Measurements from ENCODE around the gene XRN1. TPM values are rescaled to one million over a fixed set of nuclear protein-coding genes. Genes with fewer than 3 reads are reported as not detected.

Gene XRN1, protein sequence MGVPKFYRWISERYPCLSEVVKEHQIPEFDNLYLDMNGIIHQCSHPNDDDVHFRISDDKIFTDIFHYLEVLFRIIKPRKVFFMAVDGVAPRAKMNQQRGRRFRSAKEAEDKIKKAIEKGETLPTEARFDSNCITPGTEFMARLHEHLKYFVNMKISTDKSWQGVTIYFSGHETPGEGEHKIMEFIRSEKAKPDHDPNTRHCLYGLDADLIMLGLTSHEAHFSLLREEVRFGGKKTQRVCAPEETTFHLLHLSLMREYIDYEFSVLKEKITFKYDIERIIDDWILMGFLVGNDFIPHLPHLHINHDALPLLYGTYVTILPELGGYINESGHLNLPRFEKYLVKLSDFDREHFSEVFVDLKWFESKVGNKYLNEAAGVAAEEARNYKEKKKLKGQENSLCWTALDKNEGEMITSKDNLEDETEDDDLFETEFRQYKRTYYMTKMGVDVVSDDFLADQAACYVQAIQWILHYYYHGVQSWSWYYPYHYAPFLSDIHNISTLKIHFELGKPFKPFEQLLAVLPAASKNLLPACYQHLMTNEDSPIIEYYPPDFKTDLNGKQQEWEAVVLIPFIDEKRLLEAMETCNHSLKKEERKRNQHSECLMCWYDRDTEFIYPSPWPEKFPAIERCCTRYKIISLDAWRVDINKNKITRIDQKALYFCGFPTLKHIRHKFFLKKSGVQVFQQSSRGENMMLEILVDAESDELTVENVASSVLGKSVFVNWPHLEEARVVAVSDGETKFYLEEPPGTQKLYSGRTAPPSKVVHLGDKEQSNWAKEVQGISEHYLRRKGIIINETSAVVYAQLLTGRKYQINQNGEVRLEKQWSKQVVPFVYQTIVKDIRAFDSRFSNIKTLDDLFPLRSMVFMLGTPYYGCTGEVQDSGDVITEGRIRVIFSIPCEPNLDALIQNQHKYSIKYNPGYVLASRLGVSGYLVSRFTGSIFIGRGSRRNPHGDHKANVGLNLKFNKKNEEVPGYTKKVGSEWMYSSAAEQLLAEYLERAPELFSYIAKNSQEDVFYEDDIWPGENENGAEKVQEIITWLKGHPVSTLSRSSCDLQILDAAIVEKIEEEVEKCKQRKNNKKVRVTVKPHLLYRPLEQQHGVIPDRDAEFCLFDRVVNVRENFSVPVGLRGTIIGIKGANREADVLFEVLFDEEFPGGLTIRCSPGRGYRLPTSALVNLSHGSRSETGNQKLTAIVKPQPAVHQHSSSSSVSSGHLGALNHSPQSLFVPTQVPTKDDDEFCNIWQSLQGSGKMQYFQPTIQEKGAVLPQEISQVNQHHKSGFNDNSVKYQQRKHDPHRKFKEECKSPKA (N-terminal part only)
- total RNA-seq: 10 to 100 TPM; 29.5 to 54.6 (median 38.2) TPM

DNA sequence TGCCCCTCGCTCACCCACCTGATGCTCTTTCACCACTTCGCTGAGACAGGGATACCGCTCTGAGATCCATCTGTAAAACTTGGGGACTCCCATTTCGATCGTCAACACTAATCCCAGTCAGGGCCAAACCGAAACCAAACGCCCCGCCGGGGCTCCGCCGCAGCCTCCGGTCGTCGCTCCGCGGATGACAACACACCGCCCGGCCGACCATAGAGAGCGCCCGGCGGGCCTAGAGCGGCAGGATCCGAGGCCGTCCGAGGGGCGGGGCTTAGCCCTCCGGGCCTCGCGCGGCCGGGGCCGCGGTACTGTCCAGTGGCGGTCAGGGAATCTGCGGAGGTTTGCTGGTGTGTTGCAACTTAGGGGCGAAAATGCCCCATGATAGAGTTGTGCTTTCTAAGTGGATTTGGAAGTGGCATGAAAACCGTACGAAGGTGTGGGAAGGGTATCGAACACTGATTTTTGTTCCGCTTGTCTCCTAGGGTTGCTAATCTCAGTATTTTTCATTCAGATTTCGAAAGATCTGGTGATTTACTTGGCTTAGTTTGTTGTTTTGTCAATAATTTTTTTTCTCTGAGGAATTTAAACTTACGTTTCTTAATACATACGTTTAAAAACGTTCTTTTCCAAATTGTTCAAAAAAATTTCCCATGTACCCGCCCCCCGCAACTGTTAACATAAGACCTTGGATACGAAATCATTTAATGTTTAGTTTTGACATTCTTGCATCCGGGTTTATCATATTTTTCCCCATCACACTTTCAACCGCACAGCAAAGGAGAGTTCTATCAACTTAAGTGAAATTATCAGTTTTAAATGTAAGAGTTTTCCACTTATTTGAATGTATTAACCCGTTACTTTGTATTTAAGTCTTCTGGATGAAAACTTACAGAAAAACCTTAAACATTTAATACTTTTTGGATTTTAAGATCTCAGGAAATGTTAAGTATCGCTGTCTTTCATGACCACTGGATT is at the start of gene XRN1:
XRN1 (minus strand) TSS at position 186 of the 972 bp plus-strand sequence; CDS start at position 93, 93 bp downstream.
- WGBS, 2 donors (ENCODE audit: low coverage in 1 of 2): 11 to 14% methylated on average over 16 to 17 of the region's 52 CpGs
- Histone ChIP-seq H3K27me3 (no peaks in the 10 kb centered on the region), H3K4me3 (peak within 1 kb of the TSS; percentile 72 to 77), H3K27ac (peak within 1 kb of the TSS; percentile 92 to 99 (median 96)), H3K36me3 (peaks cover 0 to 24% of the 10 kb centered on the region in 2 donors), H3K4me1 (peaks cover 4 to 44% (median 7%) of the 10 kb centered on the region in 3 donors), H3K9me3 (no peaks in the 10 kb centered on the region)
- TF ChIP-seq, protein P1, sequence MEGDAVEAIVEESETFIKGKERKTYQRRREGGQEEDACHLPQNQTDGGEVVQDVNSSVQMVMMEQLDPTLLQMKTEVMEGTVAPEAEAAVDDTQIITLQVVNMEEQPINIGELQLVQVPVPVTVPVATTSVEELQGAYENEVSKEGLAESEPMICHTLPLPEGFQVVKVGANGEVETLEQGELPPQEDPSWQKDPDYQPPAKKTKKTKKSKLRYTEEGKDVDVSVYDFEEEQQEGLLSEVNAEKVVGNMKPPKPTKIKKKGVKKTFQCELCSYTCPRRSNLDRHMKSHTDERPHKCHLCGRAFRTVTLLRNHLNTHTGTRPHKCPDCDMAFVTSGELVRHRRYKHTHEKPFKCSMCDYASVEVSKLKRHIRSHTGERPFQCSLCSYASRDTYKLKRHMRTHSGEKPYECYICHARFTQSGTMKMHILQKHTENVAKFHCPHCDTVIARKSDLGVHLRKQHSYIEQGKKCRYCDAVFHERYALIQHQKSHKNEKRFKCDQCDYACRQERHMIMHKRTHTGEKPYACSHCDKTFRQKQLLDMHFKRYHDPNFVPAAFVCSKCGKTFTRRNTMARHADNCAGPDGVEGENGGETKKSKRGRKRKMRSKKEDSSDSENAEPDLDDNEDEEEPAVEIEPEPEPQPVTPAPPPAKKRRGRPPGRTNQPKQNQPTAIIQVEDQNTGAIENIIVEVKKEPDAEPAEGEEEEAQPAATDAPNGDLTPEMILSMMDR (IDR thresholded peaks at IDR 0.05): no peak
- TF ChIP-seq POLR2A (IDR thresholded peaks at IDR 0.05) (peak; percentile 72 to 74), POLR2AphosphoS5 (IDR thresholded peaks at IDR 0.05) (peak; percentile 82), EP300 (IDR thresholded peaks at IDR 0.05) (no peak)
- peak; percentile 100 for ATAC-seq

- Histone ChIP-seq H3K9me3 (no peaks in the 10 kb centered on the region), H3K27ac (no peak overlapping the region), H3K4me1 (no peaks in the 10 kb centered on the region), H3K4me3 (no peak overlapping the region), H3K36me3 (peaks cover 3 to 94% of the 10 kb centered on the region in 2 donors), H3K27me3 (no peaks in the 10 kb centered on the region)
- no peak for ATAC-seq
- TF ChIP-seq, protein P1 (IDR thresholded peaks at IDR 0.05): no peak
- no peak for TF ChIP-seq POLR2A (IDR thresholded peaks at IDR 0.05)
- WGBS, 2 donors (ENCODE audit: low coverage in 1 of 2): 92 to 100% methylated on average over 1 to 3 of the region's 3 CpGs
These were observed 47.3 kb upstream of the XRN1 start for GRCh38 chr3:142495103-142495502.

GRCh38 chr3:142492184-142492583 is 44.3 kb upstream of the XRN1 start:
- WGBS, 2 donors (ENCODE audit: low coverage in 1 of 2): 93% methylated on average over 2 of the region's 2 CpGs
- no peak overlapping the region for H3K4me3 ChIP-seq
- no peak for ATAC-seq
- H3K27ac ChIP-seq: no peak overlapping the region
- no peaks in the 10 kb centered on the region for H3K9me3 ChIP-seq
- peaks cover 3 to 97% of the 10 kb centered on the region in 2 donors for H3K36me3 ChIP-seq
- no peaks in the 10 kb centered on the region for H3K4me1 ChIP-seq
- no peaks in the 10 kb centered on the region for H3K27me3 ChIP-seq
- TF ChIP-seq, protein P1 (IDR thresholded peaks at IDR 0.05): no peak
- no peak for TF ChIP-seq EP300 (IDR thresholded peaks at IDR 0.05)
- TF ChIP-seq POLR2AphosphoS5 (IDR thresholded peaks at IDR 0.05): no peak
- no peak for TF ChIP-seq POLR2A (IDR thresholded peaks at IDR 0.05)
